ENCODE results near the gene HEXD. TPM values are rescaled to one million over a fixed set of nuclear protein-coding genes. Genes with fewer than 3 reads are reported as not detected.

The HEXD gene
- total RNA-seq, 4 donors from 2014 or later = 13.9 to 31.9 (median 19.1) TPM

- Histone ChIP-seq H3K27ac (no peak overlapping the region), H3K4me3 (no peak overlapping the region)
Observed at GRCh38 chr17:82446649-82447048, 28.5 kb downstream of the HEXD start.

GRCh38 chr17:82447876-82448275 is 29.7 kb downstream of the HEXD start:
- H3K4me3 ChIP-seq = no peak overlapping the region
- ATAC-seq = no peak
- TF ChIP-seq POLR2A (IDR thresholded peaks at IDR 0.05) (no peak), CTCF (IDR thresholded peaks at IDR 0.05) (no peak), POLR2AphosphoS5 (IDR thresholded peaks at IDR 0.05) (no peak), EP300 (IDR thresholded peaks at IDR 0.05) (no peak)
- H3K9me3 ChIP-seq = no peaks in the 10 kb centered on the region
- peaks cover 0 to 60% (median 19%) of the 10 kb centered on the region in 3 donors for H3K4me1 ChIP-seq
- peaks cover 0 to 29% of the 10 kb centered on the region in 2 donors for H3K36me3 ChIP-seq
- 84 to 92% methylated on average over 5 to 7 of the region's 11 CpGs for WGBS, 2 donors (ENCODE audit: low coverage in 1 of 2)
- no peaks in the 10 kb centered on the region for H3K27me3 ChIP-seq
- no peak overlapping the region for H3K27ac ChIP-seq

More at GRCh38 chr17:82446649-82447048, 28.5 kb downstream of the HEXD start:
- no peak for ATAC-seq
- WGBS, 2 donors (ENCODE audit: low coverage in 1 of 2) = 100% methylated on average over 1 of the region's 12 CpGs; no CpG with 5 or more reads in 1 of the 2 donors
- H3K27me3 ChIP-seq = no peaks in the 10 kb centered on the region
- no peaks in the 10 kb centered on the region for H3K9me3 ChIP-seq
- peaks cover 0 to 56% (median 16%) of the 10 kb centered on the region in 3 donors for H3K4me1 ChIP-seq
- H3K36me3 ChIP-seq = peaks cover 0 to 41% of the 10 kb centered on the region in 2 donors
- TF ChIP-seq POLR2AphosphoS5 (IDR thresholded peaks at IDR 0.05) (no peak), CTCF (IDR thresholded peaks at IDR 0.05) (no peak), POLR2A (IDR thresholded peaks at IDR 0.05) (no peak), EP300 (IDR thresholded peaks at IDR 0.05) (no peak)

- no peak for ATAC-seq
- peak overlapping the region in 3 of 4 donors; percentile 88 to 95 (median 91) for H3K27ac ChIP-seq
- 81 to 84% methylated on average over 5 to 7 of the region's 30 CpGs for WGBS, 2 donors (ENCODE audit: low coverage in 1 of 2)
Observed at GRCh38 chr17:82449131-82449882, 31.2 kb downstream of the HEXD start.

GRCh38 chr17:82449883-82450356 is 31.8 kb downstream of the HEXD start:
- no peak for ATAC-seq
- TF ChIP-seq POLR2A (IDR thresholded peaks at IDR 0.05) (no peak), EP300 (IDR thresholded peaks at IDR 0.05) (no peak), CTCF (IDR thresholded peaks at IDR 0.05) (no peak), POLR2AphosphoS5 (IDR thresholded peaks at IDR 0.05) (no peak)
- Histone ChIP-seq H3K4me1 (peaks cover 0 to 55% (median 19%) of the 10 kb centered on the region in 3 donors), H3K27me3 (no peaks in the 10 kb centered on the region), H3K9me3 (no peaks in the 10 kb centered on the region), H3K4me3 (peak overlapping the region; percentile 88 to 97), H3K27ac (peak overlapping the region; percentile 80 to 95 (median 90)), H3K36me3 (peaks cover 0 to 9% of the 10 kb centered on the region in 2 donors)
- WGBS, 2 donors (ENCODE audit: low coverage in 1 of 2) = 43 to 52% methylated on average over 1 to 12 of the region's 18 CpGs

More at GRCh38 chr17:82449131-82449882, 31.2 kb downstream of the HEXD start:
- Histone ChIP-seq H3K27me3 (no peaks in the 10 kb centered on the region), H3K9me3 (no peaks in the 10 kb centered on the region), H3K36me3 (peaks cover 0 to 15% of the 10 kb centered on the region in 2 donors), H3K4me3 (peak overlapping the region; percentile 88 to 97), H3K4me1 (peaks cover 0 to 60% (median 19%) of the 10 kb centered on the region in 3 donors)
- no peak for TF ChIP-seq POLR2A (IDR thresholded peaks at IDR 0.05)

- H3K4me3 ChIP-seq = peak within 1 kb of the TSS; percentile 88 to 97
- H3K27me3 ChIP-seq = no peaks in the 10 kb centered on the region
- H3K9me3 ChIP-seq = no peaks in the 10 kb centered on the region
- peaks cover 0 to 49% (median 19%) of the 10 kb centered on the region in 3 donors for H3K4me1 ChIP-seq
- 0% methylated on average over 7 to 8 of the region's 91 CpGs for WGBS, 2 donors (ENCODE audit: low coverage in 1 of 2)
- peaks cover 0 to 2% of the 10 kb centered on the region in 2 donors for H3K36me3 ChIP-seq
- TF ChIP-seq POLR2AphosphoS5 (IDR thresholded peaks at IDR 0.05) = peak; percentile 92
- no peak for TF ChIP-seq EP300 (IDR thresholded peaks at IDR 0.05)
- peak; percentile 61 to 69 for TF ChIP-seq POLR2A (IDR thresholded peaks at IDR 0.05)
- TF ChIP-seq CTCF (IDR thresholded peaks at IDR 0.05) = peak in 3 of 4 experiments; percentile 21 to 40 (median 35)
- peak within 1 kb of the TSS; percentile 82 to 95 (median 90) for H3K27ac ChIP-seq
- ATAC-seq = peak; percentile 94
Observed at GRCh38 chr17:82450357-82451106, 32.4 kb downstream of the HEXD start, which contains the start of gene CYBC1. CYBC1 (minus strand) TSS chr17:82450752; CDS start chr17:82449254, 1,498 bp downstream.
